Astrocyte of the spinal cord (primary cell): ENCODE measurements around the gene ALDOC.
A peak's percentile ranks its signal among the peaks of the same experiment; 100 is the strongest.
"Not testable (repeated sequence)": the region's sequence is repeated elsewhere in the genome, so short reads cannot be mapped to it uniquely, and the experiment has no call there.

Experiments
- DNase-seq: peaks from one replicate; pipeline ENCODE4 v3.0.0; 2011; ENCODE audit warnings: low read depth, low spot score
- H3K4me3 ChIP-seq: 2 replicates; pipeline ENCODE4 v1.5.1; 2011; ENCODE audit warnings: low read depth, mild to moderate bottlenecking, low read length, moderate library complexity
- in situ Hi-C: cut with HindIII; loops from 2 replicates; pipeline ENCODE4 v1.10.0; 2017; ENCODE audit warnings: low sequenced_read_pairs
- TF ChIP-seq, protein P1 (sequence below): IDR thresholded peaks from 2 replicates; pipeline ENCODE4 v1.5.1; 2012; ENCODE audit warnings: low read depth, mild to moderate bottlenecking, low read length, inconsistent platforms

ALDOC gene

GRCh38 chr17:28615260-28615940 is 38.7 kb upstream of the ALDOC start:
- H3K4me3 ChIP-seq, result no peak overlapping the region
- in situ Hi-C loops, result no loop called here
- DNase-seq, result no peak
- TF ChIP-seq, protein P1, sequence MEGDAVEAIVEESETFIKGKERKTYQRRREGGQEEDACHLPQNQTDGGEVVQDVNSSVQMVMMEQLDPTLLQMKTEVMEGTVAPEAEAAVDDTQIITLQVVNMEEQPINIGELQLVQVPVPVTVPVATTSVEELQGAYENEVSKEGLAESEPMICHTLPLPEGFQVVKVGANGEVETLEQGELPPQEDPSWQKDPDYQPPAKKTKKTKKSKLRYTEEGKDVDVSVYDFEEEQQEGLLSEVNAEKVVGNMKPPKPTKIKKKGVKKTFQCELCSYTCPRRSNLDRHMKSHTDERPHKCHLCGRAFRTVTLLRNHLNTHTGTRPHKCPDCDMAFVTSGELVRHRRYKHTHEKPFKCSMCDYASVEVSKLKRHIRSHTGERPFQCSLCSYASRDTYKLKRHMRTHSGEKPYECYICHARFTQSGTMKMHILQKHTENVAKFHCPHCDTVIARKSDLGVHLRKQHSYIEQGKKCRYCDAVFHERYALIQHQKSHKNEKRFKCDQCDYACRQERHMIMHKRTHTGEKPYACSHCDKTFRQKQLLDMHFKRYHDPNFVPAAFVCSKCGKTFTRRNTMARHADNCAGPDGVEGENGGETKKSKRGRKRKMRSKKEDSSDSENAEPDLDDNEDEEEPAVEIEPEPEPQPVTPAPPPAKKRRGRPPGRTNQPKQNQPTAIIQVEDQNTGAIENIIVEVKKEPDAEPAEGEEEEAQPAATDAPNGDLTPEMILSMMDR, result no peak

GRCh38 chr17:28613931-28614381 is 37.3 kb upstream of the ALDOC start, which contains the start of gene RSKR:
TSS of gene RSKR (minus strand) at chr17:28614185. CDS start at chr17:28614161, 24 bp downstream.
- no peak for DNase-seq
- no peak within 1 kb of the TSS for H3K4me3 ChIP-seq
- in situ Hi-C loops, result no loop called here
- TF ChIP-seq, protein P1, result no peak

DNA sequence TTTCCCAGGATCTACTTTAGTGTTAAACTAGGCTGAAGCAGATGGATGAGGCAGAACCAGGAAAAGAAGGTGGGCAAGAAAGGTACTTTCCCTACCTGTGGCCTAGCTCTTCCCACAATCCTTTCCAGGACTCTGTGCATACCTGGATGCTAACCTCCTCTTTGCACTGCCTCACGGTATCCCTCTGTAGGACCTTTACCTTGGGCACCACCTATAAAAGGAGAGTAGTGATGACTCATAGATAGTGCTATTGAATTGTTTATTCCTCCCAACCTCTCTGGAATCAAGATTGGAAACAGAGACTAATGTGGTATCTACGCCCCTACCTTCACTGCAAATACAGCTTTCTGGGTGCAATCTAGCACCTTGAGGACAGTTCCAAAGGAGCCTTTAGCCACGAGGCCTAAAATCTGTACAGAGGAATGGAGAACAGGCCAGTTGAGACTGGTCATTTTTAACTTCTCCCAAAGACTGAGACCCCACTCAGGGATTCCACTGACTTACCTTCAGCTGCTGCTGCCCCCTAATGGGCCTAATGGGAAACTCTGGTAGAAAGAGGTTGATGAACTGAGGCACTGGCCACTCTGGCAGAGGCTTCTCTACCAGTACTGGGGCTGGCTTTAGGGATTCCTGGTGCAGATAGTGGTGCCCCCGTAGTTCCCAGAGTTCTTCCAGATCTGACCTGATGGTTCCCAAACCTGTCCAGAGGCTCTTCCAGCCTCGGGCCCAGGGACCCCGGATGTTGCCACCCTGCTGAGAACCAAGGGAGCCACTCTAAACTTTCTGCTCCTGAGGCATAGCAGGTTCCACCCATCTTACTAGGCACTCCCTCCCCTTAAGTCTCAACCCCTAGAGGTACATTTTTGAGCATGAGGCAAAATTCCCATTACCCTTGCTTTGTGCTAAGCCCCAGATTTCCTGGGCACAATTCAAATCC is 36.5 kb upstream of the ALDOC start:
- DNase-seq, result peak; percentile 38
- in situ Hi-C loops, result no loop called here
- H3K4me3 ChIP-seq, result no peak overlapping the region
- TF ChIP-seq, protein P1, result peak; percentile 86

DNA sequence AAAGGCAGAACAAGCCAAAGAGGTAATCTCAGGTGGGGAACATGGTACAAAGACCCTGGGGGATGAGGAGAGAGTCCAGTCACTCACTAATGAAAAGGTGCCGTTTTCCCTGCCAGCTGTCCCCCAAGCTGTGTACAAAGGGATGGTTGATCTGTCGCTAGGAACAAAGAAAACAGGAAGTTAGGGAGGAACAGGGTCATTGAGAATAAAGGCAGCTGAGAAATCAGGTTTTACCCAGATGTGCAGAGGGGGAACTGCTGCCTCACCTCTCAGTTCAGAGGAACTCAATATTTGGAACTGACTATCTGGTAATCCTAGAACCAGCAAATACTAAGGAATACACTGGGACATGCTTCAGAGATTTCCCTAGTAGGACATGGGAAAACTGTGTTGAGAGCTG is 35.8 kb upstream of the ALDOC start:
- DNase-seq, result no peak
- TF ChIP-seq, protein P1, result no peak
- in situ Hi-C loops, result no loop called here
- H3K4me3 ChIP-seq, result no peak overlapping the region

DNA sequence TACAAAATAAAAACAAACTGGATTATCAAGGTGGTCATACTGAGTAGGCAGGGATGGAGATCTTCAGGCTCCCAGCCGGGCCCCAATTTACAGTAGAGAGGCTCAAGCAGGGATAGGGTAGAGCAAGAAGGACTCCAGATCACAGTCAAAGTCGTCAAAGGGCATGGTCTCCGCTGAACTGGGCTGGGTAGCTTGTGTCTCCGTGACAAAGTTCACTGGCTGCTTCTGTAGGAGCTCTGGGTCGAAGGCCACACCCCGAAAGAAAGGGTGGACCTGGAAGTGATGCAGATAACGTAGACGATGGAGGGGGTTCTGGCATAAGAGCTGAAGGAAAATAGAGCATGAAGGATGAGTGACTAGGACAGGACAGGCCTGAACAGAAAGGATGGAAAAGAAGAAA is 33.7 kb upstream of the ALDOC start:
- no peak overlapping the region for H3K4me3 ChIP-seq
- in situ Hi-C loops, result no loop called here
- TF ChIP-seq, protein P1, result no peak
- DNase-seq, result no peak

- DNase-seq, H3K4me3 ChIP-seq, in situ Hi-C loops: not testable (repeated sequence)
Measured at GRCh38 chr17:28604031-28604430, 27.3 kb upstream of the ALDOC start.
